ENCODE measurements around the gene AGO4. TPM values are rescaled to one million over a fixed set of nuclear protein-coding genes. Genes with fewer than 3 reads are reported as not detected.
"Not testable (repeated sequence)": the region's sequence is repeated elsewhere in the genome, so short reads cannot be mapped to it uniquely, and the experiment has no call there.

The AGO4 gene
- total and polyA plus RNA-seq, 2 of the 4 experiments (the other 2 are of a cell fraction): 8.2 to 9.2 TPM

DNA sequence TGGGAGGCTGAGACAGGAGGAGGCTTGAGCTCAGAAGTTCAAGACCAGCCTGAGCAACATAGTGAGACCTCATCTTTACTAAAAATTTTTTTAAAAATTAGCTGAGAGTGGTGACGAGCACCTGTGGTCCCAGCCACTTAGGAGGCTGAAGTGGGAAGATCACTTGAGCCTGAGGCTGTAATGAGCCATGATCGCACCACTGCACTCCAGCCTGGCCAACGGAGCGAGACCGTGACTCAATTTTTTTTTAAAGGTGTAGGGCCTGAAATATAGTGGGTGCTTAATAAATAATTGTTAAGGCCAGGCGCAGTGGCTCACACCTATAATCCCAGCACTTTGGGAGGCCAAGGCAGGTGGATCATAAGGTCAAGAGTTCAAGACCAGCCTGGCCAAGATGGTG lies 31.6 kb upstream of the AGO4 start:
- BruUV-seq (replicated peaks); H3K9me3 ChIP-seq (ENCODE audit: control insufficient read depth, insufficient read depth, low read length); DNase-seq; H3K56ac ChIP-seq (ENCODE audit: extremely low read depth, insufficient read depth, low read length); H2AK5ac ChIP-seq (ENCODE audit: low read depth, low read length); H2BK20ac ChIP-seq (ENCODE audit: low read depth, low read length); H3K14ac ChIP-seq (replicated peaks; ENCODE audit: low read depth, low read length); H3K4me3 ChIP-seq (ENCODE audit: insufficient read depth, low read depth, low read length); H2BK120ac ChIP-seq (ENCODE audit: low read depth, low read length); H2BK5ac ChIP-seq (ENCODE audit: low read depth, low read length, poor library complexity, severe bottlenecking); H3K27ac ChIP-seq (ENCODE audit: insufficient read depth, low read length); ATAC-seq (ENCODE audit: low read depth); H2AK9ac ChIP-seq (replicated peaks; ENCODE audit: low read depth, low read length, poor library complexity); H3K4me1 ChIP-seq (ENCODE audit: control insufficient read depth, insufficient read depth, low read length); H3K9me1 ChIP-seq (ENCODE audit: insufficient read depth, low read length); CTCF ChIA-PET; H3K79me1 ChIP-seq (ENCODE audit: low read depth in 1 of 2, low read length in 2 of 2); in situ Hi-C loops (cut with MboI; ENCODE audit: low sequenced_read_pairs); H4K20me1 ChIP-seq (ENCODE audit: insufficient read depth, low read length); POLR2A ChIA-PET (ENCODE audit: unreplicated experiment); H3K4ac ChIP-seq (ENCODE audit: low read depth, low read length); H4K91ac ChIP-seq (ENCODE audit: insufficient read depth, low read depth, low read length); dilution Hi-C loops (cut with HindIII; ENCODE audit: low sequenced_read_pairs, unreplicated experiment); H3K9ac ChIP-seq (ENCODE audit: low read depth, low read length); H3K27me3 ChIP-seq (ENCODE audit: control insufficient read depth, insufficient read depth, low read length); H3K36me3 ChIP-seq (ENCODE audit: control insufficient read depth, insufficient read depth, low read length); H4K8ac ChIP-seq (ENCODE audit: low read depth in 2 of 2, low read length in 2 of 2); intact Hi-C loops (cut with micrococcal nuclease); H2BK15ac ChIP-seq (ENCODE audit: low read depth, low read length); H2AFZ ChIP-seq (replicated peaks; ENCODE audit: low read length, poor library complexity); H3K18ac ChIP-seq (ENCODE audit: low read depth, low read length); H3K4me2 ChIP-seq (ENCODE audit: low read depth, low read length); H3K23ac ChIP-seq (ENCODE audit: low read depth, low read length); H4K5ac ChIP-seq (ENCODE audit: low read depth, low read length): not testable (repeated sequence)
- WGBS, 2 experiments (ENCODE audit: extremely low coverage in 2 of 2, insufficient read length in 1 of 2): 90% methylated on average over 2 of the region's 6 CpGs; no CpG with 5 or more reads in 1 of the 2 experiments

All from IMR-90 (cell line).